ENCODE results near the gene DPY19L3. TPM values are rescaled to one million over a fixed set of nuclear protein-coding genes. Genes with fewer than 3 reads are reported as not detected.

Gene DPY19L3, protein sequence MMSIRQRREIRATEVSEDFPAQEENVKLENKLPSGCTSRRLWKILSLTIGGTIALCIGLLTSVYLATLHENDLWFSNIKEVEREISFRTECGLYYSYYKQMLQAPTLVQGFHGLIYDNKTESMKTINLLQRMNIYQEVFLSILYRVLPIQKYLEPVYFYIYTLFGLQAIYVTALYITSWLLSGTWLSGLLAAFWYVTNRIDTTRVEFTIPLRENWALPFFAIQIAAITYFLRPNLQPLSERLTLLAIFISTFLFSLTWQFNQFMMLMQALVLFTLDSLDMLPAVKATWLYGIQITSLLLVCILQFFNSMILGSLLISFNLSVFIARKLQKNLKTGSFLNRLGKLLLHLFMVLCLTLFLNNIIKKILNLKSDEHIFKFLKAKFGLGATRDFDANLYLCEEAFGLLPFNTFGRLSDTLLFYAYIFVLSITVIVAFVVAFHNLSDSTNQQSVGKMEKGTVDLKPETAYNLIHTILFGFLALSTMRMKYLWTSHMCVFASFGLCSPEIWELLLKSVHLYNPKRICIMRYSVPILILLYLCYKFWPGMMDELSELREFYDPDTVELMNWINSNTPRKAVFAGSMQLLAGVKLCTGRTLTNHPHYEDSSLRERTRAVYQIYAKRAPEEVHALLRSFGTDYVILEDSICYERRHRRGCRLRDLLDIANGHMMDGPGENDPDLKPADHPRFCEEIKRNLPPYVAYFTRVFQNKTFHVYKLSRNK
- total RNA-seq (36.7 TPM), polyA plus RNA-seq (ENCODE audit: insufficient read depth, low read depth, low replicate concordance) (4.7 TPM)
- long read RNA-seq, donor 1, full-length matches to known transcripts, result 3 of 3 reads
- long read RNA-seq, donor 1, partial matches to known transcripts, result 0 of 3 reads
- long read RNA-seq, donor 1, other reads (novel, unspliced or antisense), result 0 of 3 reads
- long read RNA-seq, donor 2, full-length matches to known transcripts, result 5 of 5 reads
- long read RNA-seq, donor 2, partial matches to known transcripts, result 0 of 5 reads
- long read RNA-seq, donor 2, other reads (novel, unspliced or antisense), result 0 of 5 reads
- long read RNA-seq, donor 3, full-length matches to known transcripts, result 7 of 7 reads
- long read RNA-seq, donor 3, partial matches to known transcripts, result 0 of 7 reads
- long read RNA-seq, donor 3, other reads (novel, unspliced or antisense), result 0 of 7 reads
- long read RNA-seq, donor 4, full-length matches to known transcripts, result 3 of 3 reads
- long read RNA-seq, donor 4, partial matches to known transcripts, result 0 of 3 reads
- long read RNA-seq, donor 4, other reads (novel, unspliced or antisense), result 0 of 3 reads
- long read RNA-seq, donor 5, result 0 reads
- long read RNA-seq, donor 6, result 0 reads
- long read RNA-seq, donor 7, full-length matches to known transcripts, result 3 of 8 reads
- long read RNA-seq, donor 7, partial matches to known transcripts, result 1 of 8 reads
- long read RNA-seq, donor 7, other reads (novel, unspliced or antisense), result 4 of 8 reads
- long read RNA-seq, donor 8, full-length matches to known transcripts, result 3 of 3 reads
- long read RNA-seq, donor 8, partial matches to known transcripts, result 0 of 3 reads
- long read RNA-seq, donor 8, other reads (novel, unspliced or antisense), result 0 of 3 reads
- long read RNA-seq, donor 9, full-length matches to known transcripts, result 2 of 2 reads
- long read RNA-seq, donor 9, partial matches to known transcripts, result 0 of 2 reads
- long read RNA-seq, donor 9, other reads (novel, unspliced or antisense), result 0 of 2 reads
- long read RNA-seq, donor 10, full-length matches to known transcripts, result 2 of 2 reads
- long read RNA-seq, donor 10, partial matches to known transcripts, result 0 of 2 reads
- long read RNA-seq, donor 10, other reads (novel, unspliced or antisense), result 0 of 2 reads

DNA sequence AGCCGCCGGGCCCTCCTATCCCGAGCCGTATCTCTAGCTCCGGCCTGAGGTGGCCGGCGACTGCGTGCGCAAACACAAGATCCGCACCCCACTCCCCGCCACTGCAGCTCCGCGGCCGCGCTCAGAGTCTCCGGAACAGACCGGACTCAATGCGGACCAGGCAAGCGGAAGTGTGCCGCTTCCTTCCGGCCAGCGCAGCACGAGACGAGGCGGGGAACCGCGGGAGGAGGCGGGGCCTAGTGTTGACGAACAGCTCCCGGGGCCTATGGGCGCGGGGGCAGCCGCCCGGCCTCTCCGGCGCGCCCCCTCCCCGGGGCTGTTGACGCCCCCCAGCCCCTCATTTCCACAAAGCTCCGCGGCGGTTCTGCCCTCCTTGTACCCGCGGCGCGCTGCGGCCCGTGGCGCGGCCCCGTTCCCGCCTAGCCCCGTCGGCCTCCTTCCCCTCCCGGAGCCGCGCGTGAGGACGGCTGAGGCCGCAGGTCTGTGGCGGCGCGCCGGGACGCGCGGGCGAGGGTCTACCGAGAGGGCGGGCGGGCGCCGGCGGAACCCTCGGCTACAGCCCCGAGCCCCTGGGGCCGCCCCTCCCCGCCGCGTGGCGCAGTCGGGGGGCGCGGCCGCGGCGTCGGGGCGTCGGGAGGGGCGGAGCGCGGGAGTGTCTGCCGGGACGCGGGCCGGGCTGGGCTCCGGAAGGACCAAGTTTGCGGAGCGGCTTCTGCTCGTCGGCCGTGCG lies at the start of gene DPY19L3:
Gene DPY19L3 (plus strand): TSS at position 340 of the 730 bp plus-strand sequence. CDS start 2,484 bp downstream, outside the sequence.
- peaks cover 0 to 7% (median 0%) of the 10 kb centered on the region in 3 donors for H3K36me3 ChIP-seq (ENCODE audit: control insufficient read depth in 2 of 3, insufficient read depth in 3 of 3, low read length in 3 of 3)
- H3K4me3 ChIP-seq (ENCODE audit: low read length in 3 of 3), result peak within 1 kb of the TSS; percentile 62 to 82 (median 73)
- DNase-seq (peak; percentile 96 to 99 (median 98)), FAIRE-seq (no peak)
- intact Hi-C loops (cut with DNase I), result no loop called here
- H3K27me3 ChIP-seq (ENCODE audit: control insufficient read depth, insufficient read depth, low read length), result no peaks in the 10 kb centered on the region
- TF ChIP-seq, protein P1, sequence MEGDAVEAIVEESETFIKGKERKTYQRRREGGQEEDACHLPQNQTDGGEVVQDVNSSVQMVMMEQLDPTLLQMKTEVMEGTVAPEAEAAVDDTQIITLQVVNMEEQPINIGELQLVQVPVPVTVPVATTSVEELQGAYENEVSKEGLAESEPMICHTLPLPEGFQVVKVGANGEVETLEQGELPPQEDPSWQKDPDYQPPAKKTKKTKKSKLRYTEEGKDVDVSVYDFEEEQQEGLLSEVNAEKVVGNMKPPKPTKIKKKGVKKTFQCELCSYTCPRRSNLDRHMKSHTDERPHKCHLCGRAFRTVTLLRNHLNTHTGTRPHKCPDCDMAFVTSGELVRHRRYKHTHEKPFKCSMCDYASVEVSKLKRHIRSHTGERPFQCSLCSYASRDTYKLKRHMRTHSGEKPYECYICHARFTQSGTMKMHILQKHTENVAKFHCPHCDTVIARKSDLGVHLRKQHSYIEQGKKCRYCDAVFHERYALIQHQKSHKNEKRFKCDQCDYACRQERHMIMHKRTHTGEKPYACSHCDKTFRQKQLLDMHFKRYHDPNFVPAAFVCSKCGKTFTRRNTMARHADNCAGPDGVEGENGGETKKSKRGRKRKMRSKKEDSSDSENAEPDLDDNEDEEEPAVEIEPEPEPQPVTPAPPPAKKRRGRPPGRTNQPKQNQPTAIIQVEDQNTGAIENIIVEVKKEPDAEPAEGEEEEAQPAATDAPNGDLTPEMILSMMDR (IDR thresholded peaks at IDR 0.05; ENCODE audit: borderline replicate concordance, extremely low read depth, insufficient read depth), result no peak
- peak within 1 kb of the TSS; percentile 93 to 96 for H3K27ac ChIP-seq (ENCODE audit: low read depth in 2 of 2, low read length in 2 of 2)
- H3K9me3 ChIP-seq (ENCODE audit: control insufficient read depth in 2 of 3, insufficient read depth in 1 of 3, low read length in 3 of 3), result no peaks in the 10 kb centered on the region
- peak within 1 kb of the TSS; percentile 60 to 94 (median 85) for H3K9ac ChIP-seq (ENCODE audit: low read length in 3 of 3)
- H3K4me1 ChIP-seq (ENCODE audit: control insufficient read depth in 2 of 3, insufficient read depth in 2 of 3, low read depth in 1 of 3, low read length in 3 of 3), result peaks cover 0 to 5% (median 3%) of the 10 kb centered on the region in 3 donors

DNA sequence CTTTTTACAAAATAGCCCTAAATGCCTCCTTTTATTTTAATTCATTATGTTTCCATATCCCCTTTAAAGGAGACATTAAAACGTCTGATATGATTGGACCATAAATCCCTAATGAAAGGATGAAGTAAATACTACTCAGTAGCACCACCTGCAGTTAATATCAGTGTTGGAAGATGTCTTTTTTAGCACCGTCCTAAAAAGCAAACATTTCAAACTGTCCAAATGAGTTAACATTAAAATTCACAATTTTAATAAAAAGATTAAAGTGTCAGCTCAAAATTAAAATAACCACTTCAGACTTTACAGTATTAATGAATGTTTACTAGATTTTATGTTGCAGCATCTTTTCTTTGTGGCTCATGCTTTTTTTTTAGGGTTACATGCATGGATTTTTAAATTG lies 47.9 kb upstream of the DPY19L3 start:
- no peaks in the 10 kb centered on the region for H3K9me3 ChIP-seq (ENCODE audit: control insufficient read depth in 2 of 3, insufficient read depth in 1 of 3, low read length in 3 of 3)
- intact Hi-C loops (cut with DNase I), result no loop called here
- H3K9ac ChIP-seq (ENCODE audit: low read length in 3 of 3), result no peak overlapping the region
- FAIRE-seq, result no peak
- no peaks in the 10 kb centered on the region for H3K4me1 ChIP-seq (ENCODE audit: control insufficient read depth in 2 of 3, insufficient read depth in 2 of 3, low read depth in 1 of 3, low read length in 3 of 3)
- no peak for DNase-seq
- peaks cover 18 to 50% (median 28%) of the 10 kb centered on the region in 3 donors for H3K36me3 ChIP-seq (ENCODE audit: control insufficient read depth in 2 of 3, insufficient read depth in 3 of 3, low read length in 3 of 3)
- no peaks in the 10 kb centered on the region for H3K27me3 ChIP-seq (ENCODE audit: control insufficient read depth, insufficient read depth, low read length)
- TF ChIP-seq, protein P1 (IDR thresholded peaks at IDR 0.05; ENCODE audit: borderline replicate concordance, extremely low read depth, insufficient read depth), result no peak
- H3K27ac ChIP-seq (ENCODE audit: low read depth in 2 of 2, low read length in 2 of 2), result no peak overlapping the region
- H3K4me3 ChIP-seq (ENCODE audit: low read length in 3 of 3), result no peak overlapping the region
